ENCODE measurements around the gene ANKRD16. TPM values are rescaled to one million over a fixed set of nuclear protein-coding genes. Genes with fewer than 3 reads are reported as not detected.

ANKRD16 gene
- total RNA-seq, 2 experiments from 2014 or later = 7.5 to 8.3 TPM

DNA sequence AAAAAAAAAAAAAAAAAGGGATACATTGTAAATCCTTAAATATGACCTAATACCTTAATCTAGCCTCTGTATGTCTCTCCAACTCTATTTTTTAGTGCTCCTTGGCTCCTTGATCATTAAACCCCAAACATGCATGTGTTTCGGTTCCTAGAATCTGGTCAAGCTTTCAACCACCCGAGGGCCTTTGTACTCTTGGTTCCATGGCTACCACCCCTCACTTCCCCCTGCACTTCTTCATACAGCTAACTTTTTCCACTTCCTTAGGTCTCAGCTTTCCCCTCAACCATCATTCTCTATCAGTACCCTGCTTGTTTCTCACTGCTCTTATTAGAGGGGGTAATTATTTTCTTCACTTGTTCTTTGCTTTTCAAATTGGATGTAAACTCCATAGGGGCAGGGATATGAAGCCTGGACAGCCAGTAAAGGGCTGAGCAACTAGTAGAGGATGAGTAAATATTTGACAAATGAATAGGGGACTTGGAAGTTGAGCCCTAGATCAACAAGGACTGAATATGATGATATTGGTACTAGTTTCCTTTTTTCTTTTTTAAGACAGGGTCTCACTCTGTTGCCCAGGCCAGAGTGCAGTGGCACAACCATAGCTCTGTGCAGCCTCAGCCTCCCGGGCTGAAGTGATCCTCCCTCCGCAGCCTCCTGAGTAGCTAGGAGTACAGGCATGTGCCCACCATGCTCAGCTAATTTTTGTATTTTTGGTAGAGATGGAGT, 72.2 kb downstream of the ANKRD16 start:
- ChIA-PET CTCF (interaction anchor here (0.7 kb wide), 1 partner anchor 8 kb away, joined by 4 read pairs; no protein-coding TSS in a partner anchor), POLR2A (no interaction called here)
- Mint-ChIP-seq H3K27ac (peak overlapping the region; percentile 83), H3K4me1 (peaks cover 50% of the 10 kb centered on the region), H3K4me3 (no peak overlapping the region), H3K9me3 (ENCODE audit: low read depth) (peaks cover 7% of the 10 kb centered on the region), H3K27me3 (no peaks in the 10 kb centered on the region), H3K36me3 (ENCODE audit: low read depth) (peaks cover 17% of the 10 kb centered on the region)
- intact Hi-C loops (cut with DNase I, micrococcal nuclease) = loop anchor here (10.0 kb wide), 3 partner anchors 237 to 767 kb away; partner anchors contain the start of genes PRKCQ (in 1 of the 2) and RBM17 (in 1 of the 2)
- ATAC-seq (no peak), DNase-seq (peak; percentile 19)

DNA sequence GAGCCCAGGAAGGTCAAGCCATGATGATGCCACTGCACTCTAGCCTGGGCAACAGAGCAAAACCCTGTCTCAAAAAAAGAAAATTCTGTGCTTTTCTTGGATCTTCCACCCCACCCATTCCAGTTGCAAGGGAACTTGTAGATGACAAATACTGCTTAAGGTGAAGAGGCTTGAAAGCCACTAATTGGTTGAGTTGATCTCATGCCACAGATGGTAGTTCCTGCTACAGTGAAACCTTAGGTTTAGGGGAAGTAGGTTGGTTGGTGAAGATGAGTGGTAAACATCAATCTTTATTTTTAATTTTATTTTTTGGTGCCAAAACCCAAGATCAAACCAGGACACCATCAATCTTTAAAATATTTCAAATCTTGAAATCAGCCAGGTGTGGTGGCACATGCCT, 73.5 kb downstream of the ANKRD16 start:
- CTCF ChIA-PET = interaction anchor here (1.6 kb wide), 1 partner anchor 58 kb away, joined by 6 read pairs; no protein-coding TSS in a partner anchor
- Mint-ChIP-seq H3K36me3 (ENCODE audit: low read depth) (peaks cover 26% of the 10 kb centered on the region), H3K4me3 (no peak overlapping the region), H3K4me1 (peaks cover 52% of the 10 kb centered on the region), H3K9me3 (ENCODE audit: low read depth) (peaks cover 7% of the 10 kb centered on the region), H3K27ac (no peak overlapping the region), H3K27me3 (no peaks in the 10 kb centered on the region)
- ATAC-seq = no peak
- POLR2A ChIA-PET = no interaction called here
- no peak for DNase-seq
- intact Hi-C loops (cut with DNase I, micrococcal nuclease) = loop anchor here (10.0 kb wide), 3 partner anchors 239 to 769 kb away; partner anchors contain the start of genes PRKCQ (in 1 of the 2) and RBM17 (in 1 of the 2)

DNA sequence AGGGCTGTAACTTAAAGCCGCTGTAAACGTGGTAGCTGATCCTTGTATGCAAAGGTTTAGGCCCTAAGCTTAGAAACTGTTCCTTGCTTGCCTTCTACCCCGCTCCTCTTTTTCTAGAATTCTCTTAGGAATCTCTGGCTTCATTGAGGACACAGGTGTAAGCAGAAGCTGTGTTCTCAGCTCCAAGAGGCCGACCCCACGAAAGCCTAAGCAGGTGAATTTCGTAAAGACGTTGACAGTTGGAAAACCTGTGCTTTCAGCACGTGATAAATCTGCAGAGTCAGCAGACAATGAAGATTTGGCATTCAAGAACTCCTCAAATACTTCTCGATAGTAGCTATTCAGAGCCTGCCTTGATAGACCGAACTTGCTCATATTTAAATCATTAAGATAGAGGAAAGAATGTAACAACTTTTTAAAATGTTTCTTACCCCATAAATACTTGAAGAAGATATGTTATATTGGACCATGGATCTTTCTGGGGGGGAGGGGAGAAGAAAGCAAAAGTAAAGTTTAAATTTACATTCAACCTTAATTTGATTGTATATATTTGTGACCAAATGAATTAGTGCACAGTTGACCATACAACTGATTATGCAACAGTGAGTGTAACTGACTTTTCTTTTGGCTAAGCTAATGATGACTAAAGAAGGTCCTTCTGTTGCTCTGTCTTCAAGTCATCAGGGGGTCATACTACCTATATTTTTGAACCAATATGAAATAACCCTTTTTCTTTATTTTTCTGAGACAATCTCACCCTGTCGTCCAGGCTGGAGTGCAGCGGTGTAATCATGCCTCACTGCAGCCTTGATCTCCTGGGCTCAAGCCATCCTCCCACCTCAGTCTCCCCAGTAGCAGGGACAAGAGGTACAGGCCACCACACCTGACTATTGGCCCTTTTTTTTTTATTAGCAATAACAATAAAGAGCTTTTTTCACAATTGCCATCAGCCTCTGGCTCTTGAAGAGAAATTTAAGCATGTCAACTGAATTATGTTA, 75.3 kb downstream of the ANKRD16 start:
- DNase-seq = no peak
- Mint-ChIP-seq H3K9me3 (ENCODE audit: low read depth) (peaks cover 4% of the 10 kb centered on the region), H3K4me1 (peaks cover 54% of the 10 kb centered on the region), H3K27me3 (no peaks in the 10 kb centered on the region), H3K36me3 (ENCODE audit: low read depth) (peaks cover 32% of the 10 kb centered on the region), H3K4me3 (peak overlapping the region; percentile 92), H3K27ac (peak overlapping the region; percentile 98)
- ATAC-seq = no peak
- intact Hi-C loops (cut with DNase I, micrococcal nuclease) = loop anchor here (5.0 to 10.0 kb wide), 6 partner anchors 37 to 770 kb away; partner anchors contain the start of genes PRKCQ (in 1 of the 2) and RBM17 (in 1 of the 2)
- POLR2A ChIA-PET = interaction anchor here (0.6 to 1.7 kb wide), 5 partner anchors 13 to 292 kb away, joined by 3 to 13 read pairs (median 4); partner anchors contain the start of genes ANKRD16, FBH1 and TASOR2
- CTCF ChIA-PET = interaction anchor here (0.6 to 1.6 kb wide), 6 partner anchors 33 to 535 kb away, joined by 3 to 6 read pairs (median 4); partner anchors contain the start of genes ANKRD16, FBH1 and TASOR2

DNA sequence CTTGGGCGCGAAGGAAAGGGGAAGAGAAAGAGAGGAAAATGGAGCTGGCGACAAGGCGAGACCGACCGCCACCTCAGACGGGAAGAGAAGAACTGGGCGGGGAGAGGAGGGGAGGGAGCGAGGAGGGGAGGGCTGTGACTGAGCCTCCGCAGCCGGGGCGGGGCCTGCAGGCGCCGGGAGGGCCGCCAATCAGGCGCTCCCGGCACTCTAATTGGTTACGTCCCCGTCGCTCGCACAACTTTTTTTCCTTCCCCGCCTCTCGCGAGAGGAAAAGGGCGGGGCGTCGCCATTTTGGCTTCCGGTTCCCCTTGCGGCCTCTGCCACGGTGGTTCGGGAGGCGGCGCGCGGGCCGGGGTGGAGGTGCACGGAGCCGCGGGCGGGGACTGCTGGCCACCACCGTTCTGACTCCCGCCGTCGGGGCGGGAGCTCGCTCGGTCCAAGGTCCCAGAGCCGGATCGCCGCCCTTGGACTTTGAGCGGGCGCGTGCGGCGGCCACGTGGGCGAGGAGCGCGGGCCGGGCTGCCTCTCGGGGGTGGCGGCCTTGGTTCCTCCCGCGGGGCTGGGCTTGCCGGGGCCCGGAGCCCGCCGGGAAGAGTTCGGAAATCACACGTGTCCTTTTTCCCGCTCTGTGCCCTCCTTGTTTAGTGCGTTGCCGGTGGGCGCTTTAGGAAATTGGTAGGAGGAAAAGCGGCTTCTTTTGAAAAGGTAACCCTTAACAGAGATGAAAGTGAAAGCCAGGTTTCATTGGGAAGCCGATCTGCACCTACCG, 76.2 kb downstream of the ANKRD16 start, which contains the start of gene GDI2:
Gene GDI2, minus strand, starts transcription at position 94 of the 769 bp plus-strand sequence. CDS start 176 bp downstream, outside the sequence.
- ChIA-PET POLR2A (interaction anchor here (0.6 to 1.7 kb wide), 5 partner anchors 17 to 270 kb away, joined by 3 to 13 read pairs (median 4); partner anchors contain the start of genes ANKRD16, FBH1 and TASOR2), CTCF (interaction anchor here (0.6 to 1.2 kb wide), 6 partner anchors 13 to 273 kb away, joined by 3 to 4 read pairs (median 3); partner anchors contain the start of gene TASOR2)
- peak; percentile 98 for DNase-seq
- Mint-ChIP-seq H3K27ac (peak within 1 kb of the TSS; percentile 98), H3K4me3 (peak within 1 kb of the TSS; percentile 92), H3K4me1 (peaks cover 60% of the 10 kb centered on the region), H3K27me3 (no peaks in the 10 kb centered on the region), H3K36me3 (ENCODE audit: low read depth) (peaks cover 39% of the 10 kb centered on the region), H3K9me3 (ENCODE audit: low read depth) (peaks cover 4% of the 10 kb centered on the region)
- ATAC-seq = peak; percentile 94
- intact Hi-C loops (cut with DNase I, micrococcal nuclease) = loop anchor here (1.0 to 10.0 kb wide), 18 partner anchors 36 to 771 kb away; partner anchors contain the start of genes TASOR2 (in 2 of the 2), ANKRD16 (in 1 of the 2), FBH1 (in 1 of the 2) and IL15RA (in 1 of the 2)

DNA sequence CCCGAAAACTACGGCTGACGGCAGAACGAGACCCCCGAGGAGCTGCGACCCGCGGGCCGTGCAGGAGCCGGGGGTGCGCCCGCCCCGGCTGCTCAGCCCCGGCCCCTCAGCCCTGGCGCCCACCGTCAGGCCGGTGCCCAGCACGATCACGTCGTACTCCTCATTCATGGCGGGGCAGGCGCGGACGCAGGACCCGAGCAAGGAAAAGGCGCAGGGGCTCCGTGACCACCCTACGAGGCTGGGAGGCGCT, 76.7 kb downstream of the ANKRD16 start:
- peaks cover 42% of the 10 kb centered on the region for H3K36me3 Mint-ChIP-seq (ENCODE audit: low read depth)
- no peak for DNase-seq
- intact Hi-C loops (cut with DNase I, micrococcal nuclease) = loop anchor here (1.0 to 10.0 kb wide), 18 partner anchors 36 to 772 kb away; partner anchors contain the start of genes TASOR2 (in 2 of the 2), ANKRD16 (in 1 of the 2), FBH1 (in 1 of the 2) and IL15RA (in 1 of the 2)
- POLR2A ChIA-PET = interaction anchor here (0.6 to 1.7 kb wide), 4 partner anchors 17 to 271 kb away, joined by 3 to 13 read pairs (median 5); partner anchors contain the start of genes ANKRD16 and FBH1
- ATAC-seq = peak; percentile 16
- CTCF ChIA-PET = interaction anchor here (0.6 to 1.2 kb wide), 4 partner anchors 13 to 273 kb away, joined by 3 read pairs; no protein-coding TSS in a partner anchor
- peaks cover 64% of the 10 kb centered on the region for H3K4me1 Mint-ChIP-seq
- H3K27me3 Mint-ChIP-seq = no peaks in the 10 kb centered on the region
- peak overlapping the region; percentile 98 for H3K27ac Mint-ChIP-seq
- peaks cover 4% of the 10 kb centered on the region for H3K9me3 Mint-ChIP-seq (ENCODE audit: low read depth)
- H3K4me3 Mint-ChIP-seq = peak overlapping the region; percentile 92

DNA sequence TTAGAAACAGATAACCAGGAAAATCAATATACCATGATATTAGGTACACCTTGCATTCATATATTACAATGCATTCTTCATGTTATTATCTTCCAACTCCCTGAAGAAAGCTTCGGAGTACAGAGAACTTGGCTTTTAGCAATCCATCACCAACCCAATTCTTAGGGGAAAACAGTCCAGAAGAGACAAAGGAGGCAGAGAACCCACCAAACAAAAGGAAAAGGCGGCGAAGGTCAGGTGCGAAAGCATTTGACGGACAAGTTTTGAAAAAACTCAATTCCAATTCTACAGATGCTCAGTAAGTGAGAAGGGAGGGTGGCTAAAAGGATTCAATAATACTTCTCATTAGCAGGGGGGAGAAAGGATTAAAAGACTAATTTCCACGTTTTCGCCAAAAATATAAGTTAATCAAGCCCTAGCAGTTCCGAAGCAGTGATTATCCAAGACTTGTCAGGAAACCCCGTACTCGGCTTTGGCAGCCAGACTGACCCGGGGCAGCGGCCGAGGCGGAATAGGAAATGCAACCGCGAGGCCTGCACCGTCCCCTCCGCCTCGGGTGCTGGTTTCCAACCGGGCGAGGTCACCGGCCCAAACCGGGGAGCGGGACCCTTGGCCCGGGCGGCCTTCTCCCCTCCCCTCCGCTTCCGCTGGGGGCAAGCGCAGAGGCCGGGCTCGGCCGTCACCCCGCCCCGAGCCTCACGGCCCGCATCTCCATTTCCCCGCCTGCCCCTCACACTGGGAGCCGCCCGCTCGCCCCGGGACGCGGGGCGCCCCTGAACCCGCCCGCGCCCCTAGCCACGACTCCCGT, 77.2 kb downstream of the ANKRD16 start:
- DNase-seq = peak; percentile 58
- peak; percentile 15 for ATAC-seq
- intact Hi-C loops (cut with DNase I, micrococcal nuclease) = loop anchor here (1.0 to 10.0 kb wide), 18 partner anchors 35 to 772 kb away; partner anchors contain the start of genes TASOR2 (in 2 of the 2), ANKRD16 (in 1 of the 2), FBH1 (in 1 of the 2) and IL15RA (in 1 of the 2)
- Mint-ChIP-seq H3K4me1 (peaks cover 64% of the 10 kb centered on the region), H3K27ac (peak overlapping the region; percentile 91), H3K27me3 (no peaks in the 10 kb centered on the region), H3K36me3 (ENCODE audit: low read depth) (peaks cover 46% of the 10 kb centered on the region), H3K9me3 (ENCODE audit: low read depth) (peaks cover 3% of the 10 kb centered on the region), H3K4me3 (peak overlapping the region; percentile 92)
- CTCF ChIA-PET = interaction anchor here (1.0 to 1.2 kb wide), 2 partner anchors 26 to 274 kb away, joined by 3 read pairs; no protein-coding TSS in a partner anchor
- POLR2A ChIA-PET = interaction anchor here (1.5 kb wide), 1 partner anchor 271 kb away, joined by 4 read pairs; no protein-coding TSS in a partner anchor

Other genes with a start within 250 kb of the ANKRD16 start
- gene ASB13, start 223.3 kb downstream of the ANKRD16 start, total RNA-seq = 1 to 10 TPM; 6.4 to 9.8 TPM
- 10 to 100 TPM; 41.9 to 45.4 TPM for gene TASOR2, start 205.1 kb downstream of the ANKRD16 start, total RNA-seq
- 100 to 1,000 TPM; 276 to 290 TPM for gene GDI2, start 76.5 kb downstream of the ANKRD16 start, total RNA-seq
- 10 to 100 TPM; 53.3 to 56.2 TPM for gene FBH1, start 350 bp upstream of the ANKRD16 start, total RNA-seq
- 10 to 100 TPM; 19.7 to 22.1 TPM for gene IL15RA, start 87.7 kb upstream of the ANKRD16 start, total RNA-seq
- 100 to 1,000 TPM; 659 to 980 TPM for gene IL2RA, start 172.5 kb upstream of the ANKRD16 start, total RNA-seq
- 100 to 1,000 TPM; 206 to 246 TPM for gene RBM17, start 199.1 kb upstream of the ANKRD16 start, total RNA-seq

Data from activated CD4-positive, alpha-beta T cell treated with anti-CD3 and anti-CD28 coated beads for 36 hours (primary cell).